Dermis blood vessel endothelial cell (primary cell): ENCODE results near the gene TRIM34. TPM values are rescaled to one million over a fixed set of nuclear protein-coding genes. Genes with fewer than 3 reads are reported as not detected.
A peak's percentile ranks its signal among the peaks of the same experiment; 100 is the strongest.
"Not testable (repeated sequence)": the region's sequence is repeated elsewhere in the genome, so short reads cannot be mapped to it uniquely, and the experiment has no call there.

ENCODE experiments used
- DNase-seq: peaks from one replicate; pipeline ENCODE4 v3.0.0; 2010
- total RNA-seq: library from RNA; depleted of rRNA; stranded (reverse); fragments of >200 nt; gene quantifications from 2 replicates; pipeline ENCODE4 v1.2.3, GENCODE V29; 2014

Gene TRIM34
- total RNA-seq, 1 donor from 2014 or later, result 17.0 TPM

GRCh38 chr11:5688482-5688881 is 63.7 kb downstream of the TRIM34 start:
- DNase-seq, result no peak

DNA sequence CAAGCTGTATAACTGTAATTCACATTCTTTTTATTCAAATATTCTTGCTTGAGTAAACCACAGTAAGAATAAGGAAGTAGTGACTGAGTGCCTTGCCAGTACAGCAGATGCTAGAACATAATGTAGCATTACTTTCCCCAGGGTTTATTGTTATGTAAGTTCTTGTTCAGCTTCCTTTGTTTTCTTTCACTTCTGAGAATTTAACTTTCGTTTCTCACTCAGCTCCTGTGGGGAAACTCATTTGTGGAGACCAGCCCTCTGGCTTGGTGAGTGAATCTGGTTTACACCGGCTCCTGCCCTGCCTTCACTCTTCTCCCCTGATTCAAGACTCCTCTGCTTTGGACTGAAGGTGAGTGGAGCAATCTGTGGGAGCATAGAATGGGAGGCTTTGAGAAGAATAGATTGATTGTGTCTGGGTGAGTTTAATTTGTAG is 64.8 kb downstream of the TRIM34 start, which contains the start of gene TRIM22:
Gene TRIM22, plus strand, starts transcription at position 240 of the 433 bp plus-strand sequence. CDS start 6,443 bp downstream, outside the sequence.
- DNase-seq, result peak; percentile 67

DNA sequence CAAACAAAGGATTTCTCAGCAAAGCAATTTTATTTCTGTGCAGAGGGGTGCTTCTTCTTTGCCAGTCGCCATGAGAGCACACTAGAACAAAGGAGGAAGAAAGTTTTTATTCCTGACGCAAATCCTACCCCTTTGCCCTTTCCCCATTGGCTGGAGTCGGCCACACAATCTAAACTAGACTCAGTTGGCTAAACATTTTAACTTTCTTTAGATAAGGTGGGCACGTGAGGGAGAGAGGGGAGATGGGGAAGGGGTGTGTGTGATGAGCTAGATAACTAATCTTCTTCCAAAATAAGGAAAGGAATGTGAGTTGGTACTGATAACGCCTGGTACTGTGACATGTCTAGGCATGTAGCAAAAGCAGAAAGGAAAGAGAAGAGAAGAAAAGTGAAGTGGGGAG is 65.4 kb downstream of the TRIM34 start:
- peak; percentile 27 for DNase-seq

GRCh38 chr11:5690736-5691135 is 65.9 kb downstream of the TRIM34 start:
- peak; percentile 14 for DNase-seq

GRCh38 chr11:5691238-5691963 is 66.6 kb downstream of the TRIM34 start:
- not testable (repeated sequence) for DNase-seq

- no peak for DNase-seq
Measured at GRCh38 chr11:5691964-5692361, 67.2 kb downstream of the TRIM34 start.

Other genes starting within 250 kb of the TRIM34 start
- gene OR51M1, start 241.2 kb upstream of the TRIM34 start, total RNA-seq, result not detected in 2 replicates
- gene OR51Q1, start 202.9 kb upstream of the TRIM34 start, total RNA-seq, result not detected in 2 replicates
- not detected in 2 replicates for gene OR51I1, start 183.5 kb upstream of the TRIM34 start, total RNA-seq
- not detected in 2 replicates for gene OR51I2, start 175.7 kb upstream of the TRIM34 start, total RNA-seq
- not detected in 2 replicates for gene OR52D1, start 136.3 kb upstream of the TRIM34 start, total RNA-seq
- not detected in 2 replicates for gene UBQLN3, start 115.0 kb upstream of the TRIM34 start, total RNA-seq
- gene UBQLNL, start 108.3 kb upstream of the TRIM34 start, total RNA-seq, result 0.05 TPM in 1 of 2 replicates, not detected in the other
- not detected in 2 replicates for gene OR52H1, start 76.5 kb upstream of the TRIM34 start, total RNA-seq
- gene OR52B6, start 44.1 kb upstream of the TRIM34 start, total RNA-seq, result not detected in 2 replicates
- 1.0 and 3.3 TPM in 2 replicates for gene TRIM6, start 28.4 kb upstream of the TRIM34 start, total RNA-seq
- 83.0 and 86.6 TPM in 2 replicates for gene TRIM5, start 60.1 kb downstream of the TRIM34 start, total RNA-seq
- 133 and 143 TPM in 2 replicates for gene TRIM22, start 64.8 kb downstream of the TRIM34 start, total RNA-seq
- gene OR56B1, start 111.4 kb downstream of the TRIM34 start, total RNA-seq, result not detected in 2 replicates
- gene OR52N4, start 129.2 kb downstream of the TRIM34 start, total RNA-seq, result 0.17 TPM in 1 of 2 replicates, not detected in the other
- gene OR52N5, start 158.4 kb downstream of the TRIM34 start, total RNA-seq, result not detected in 2 replicates
- gene OR52N1, start 166.3 kb downstream of the TRIM34 start, total RNA-seq, result not detected in 2 replicates
- not detected in 2 replicates for gene OR52N2, start 183.9 kb downstream of the TRIM34 start, total RNA-seq
- not detected in 2 replicates for gene OR52E6, start 216.9 kb downstream of the TRIM34 start, total RNA-seq
- gene OR52E8, start 232.7 kb downstream of the TRIM34 start, total RNA-seq, result not detected in 2 replicates